Smooth muscle cell of the umbilical artery (primary cell): ENCODE measurements around the gene N4BP2L1. TPM values are rescaled to one million over a fixed set of nuclear protein-coding genes. Genes with fewer than 3 reads are reported as not detected.

ENCODE experiments used
- total RNA-seq: library from RNA; depleted of rRNA; stranded (reverse); fragments of >200 nt; gene quantifications from 2 replicates; pipeline ENCODE4 v1.2.3, GENCODE V29; 2014

Gene N4BP2L1
- 0.46 and 0.59 TPM in 2 replicates for total RNA-seq

DNA sequence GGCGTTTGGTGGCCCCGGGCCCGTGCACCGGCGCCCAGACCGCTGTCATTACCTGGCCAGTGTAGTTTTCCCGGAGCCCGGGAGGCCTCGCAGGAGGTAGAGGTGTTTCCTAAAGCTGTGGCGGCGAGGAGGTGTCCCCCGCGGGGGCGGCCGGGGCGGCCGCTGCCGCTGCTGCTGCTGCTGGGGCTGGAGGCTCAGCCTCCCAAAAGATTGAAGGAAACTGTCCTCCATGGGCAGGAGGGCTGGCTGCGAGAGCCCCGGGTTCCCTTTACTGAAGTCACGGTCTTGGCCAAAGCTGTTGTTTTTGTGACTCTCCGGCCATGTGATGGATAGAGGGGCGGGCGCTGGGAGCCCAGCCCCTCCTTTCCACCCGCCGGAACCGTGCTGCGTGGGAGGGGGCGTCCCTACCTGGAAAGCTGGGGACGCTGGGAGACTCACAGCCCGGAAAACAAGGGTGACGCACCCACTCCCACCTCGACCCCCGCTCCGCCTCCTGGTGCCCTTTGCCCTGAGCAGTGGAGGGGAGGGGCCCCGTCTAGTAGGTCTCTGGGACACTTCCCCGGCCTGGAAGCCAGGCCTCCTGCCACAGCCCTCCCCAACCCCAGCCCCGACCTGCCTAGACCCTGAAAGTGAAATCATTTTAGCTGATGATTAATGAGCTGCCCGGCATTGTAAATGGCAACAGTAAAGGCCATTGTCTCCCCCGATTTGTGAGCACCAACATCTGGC, at the start of gene N4BP2L1:
TSS of gene N4BP2L1 (minus strand) at position 279 of the 729 bp plus-strand sequence. CDS start at position 231, 48 bp downstream.

Other genes starting within 250 kb of the N4BP2L1 start
- not detected in 2 replicates for gene ZAR1L, start 112.8 kb downstream of the N4BP2L1 start, total RNA-seq
- gene BRCA2, start 112.6 kb downstream of the N4BP2L1 start, total RNA-seq = 2.4 and 6.0 TPM in 2 replicates
- gene N4BP2L2, start 110.7 kb upstream of the N4BP2L1 start, total RNA-seq = 119 and 121 TPM in 2 replicates
- gene PDS5B, start 158.3 kb upstream of the N4BP2L1 start, total RNA-seq = 29.9 and 30.0 TPM in 2 replicates